Endothelial cell of hepatic sinusoid (primary cell): ENCODE data around the gene CRY2.
"Not testable (repeated sequence)": the region's sequence is repeated elsewhere in the genome, so short reads cannot be mapped to it uniquely, and the experiment has no call there.

Experiments used
- in situ Hi-C: cut with HindIII; loops from 2 replicates; pipeline ENCODE4 v1.10.0; 2017; ENCODE audit warnings: low sequenced_read_pairs

Gene CRY2

GRCh38 chr11:45846974-45847910 is at the start of gene CRY2:
TSS of gene CRY2 (plus strand) at chr11:45847475. CDS start at chr11:45847491, 16 bp downstream.
- in situ Hi-C loops: no loop called here

GRCh38 chr11:45798793-45799441 is 48.4 kb upstream of the CRY2 start:
- in situ Hi-C loops: no loop called here

GRCh38 chr11:45799562-45799961 is 47.7 kb upstream of the CRY2 start:
- in situ Hi-C loops: no loop called here

- in situ Hi-C loops: no loop called here
Measured at GRCh38 chr11:45800261-45800660, 47.0 kb upstream of the CRY2 start.

- in situ Hi-C loops: no loop called here
Measured at GRCh38 chr11:45801723-45802315, 45.5 kb upstream of the CRY2 start.

GRCh38 chr11:45802531-45803317 is 44.6 kb upstream of the CRY2 start:
- in situ Hi-C loops: no loop called here

GRCh38 chr11:45803971-45804760 is 43.1 kb upstream of the CRY2 start:
- in situ Hi-C loops: no loop called here

GRCh38 chr11:45804761-45805304 is 42.4 kb upstream of the CRY2 start, which contains the start of gene SLC35C1:
TSS of gene SLC35C1 (plus strand) at chr11:45805149. CDS start at chr11:45805802, 653 bp downstream.
- in situ Hi-C loops: no loop called here

- in situ Hi-C loops: no loop called here
Measured at GRCh38 chr11:45805305-45806071, 41.8 kb upstream of the CRY2 start.

- in situ Hi-C loops: no loop called here
Measured at GRCh38 chr11:45806072-45806933, 41.0 kb upstream of the CRY2 start.

- in situ Hi-C loops: no loop called here
Measured at GRCh38 chr11:45806937-45807791, 40.1 kb upstream of the CRY2 start.

- in situ Hi-C loops: no loop called here
Measured at GRCh38 chr11:45807792-45808238, 39.5 kb upstream of the CRY2 start.

- in situ Hi-C loops: not testable (repeated sequence)
Measured at GRCh38 chr11:45808427-45808826, 38.8 kb upstream of the CRY2 start.

- in situ Hi-C loops: no loop called here
Measured at GRCh38 chr11:45809456-45810395, 37.5 kb upstream of the CRY2 start.

- in situ Hi-C loops: no loop called here
Measured at GRCh38 chr11:45810431-45811108, 36.7 kb upstream of the CRY2 start.

GRCh38 chr11:45811109-45811435 is 36.2 kb upstream of the CRY2 start:
- in situ Hi-C loops: no loop called here
